Heart right ventricle (tissue), 16 donors: Measurements from ENCODE around the gene WNT3. TPM values are rescaled to one million over a fixed set of nuclear protein-coding genes. Genes with fewer than 3 reads are reported as not detected.

Experiments used
- ATAC-seq, 8 donors: fragments of 200-7000 bp; cut with Tn5 transposase; one replicate each; pipeline ENCODE4 v1.9.1; 2020; ENCODE audit warnings: mild to moderate bottlenecking in 8 of 8, moderate library complexity in 8 of 8, moderate number of reproducible peaks in 1 of 8
- DNase-seq, 2 donors: peaks; one replicate each; pipeline ENCODE4 v3.0.0-alpha.2; 2020
- H3K27ac ChIP-seq, 10 donors: fragments of 200-600 bp; sonication (generic) in 2 of 10; one replicate each; pipeline versions ENCODE4 v1.5.0 to v1.8.0; 2020 to 2022; ENCODE audit warnings: mild to moderate bottlenecking in 3 of 10
- H3K27me3 ChIP-seq, 7 donors: fragments of 200-600 bp; one replicate each; pipeline ENCODE4 v1.8.0; 2021 to 2022; ENCODE audit warnings: mild to moderate bottlenecking in 2 of 7
- H3K36me3 ChIP-seq, 9 donors: fragments of 200-600 bp; sonication (generic) in 1 of 9; one replicate each; pipeline versions ENCODE4 v1.5.0 to v1.8.0; 2020 to 2022; ENCODE audit warnings: mild to moderate bottlenecking in 2 of 9
- H3K4me1 ChIP-seq, 9 donors: fragments of 200-600 bp; sonication (generic) in 1 of 9; one replicate each; pipeline versions ENCODE4 v1.5.0 to v1.8.0; 2020 to 2022; ENCODE audit warnings: mild to moderate bottlenecking in 4 of 9
- H3K4me3 ChIP-seq, 10 donors: fragments of 200-600 bp; sonication (generic) in 2 of 10; one replicate each; pipeline versions ENCODE4 v1.5.0 to v1.8.0; 2020 to 2022; ENCODE audit warnings: mild to moderate bottlenecking in 7 of 10, moderate library complexity in 2 of 10
- H3K9me3 ChIP-seq, 11 donors: fragments of 200-600 bp in 10 of 11; sonication (generic) in 2 of 11; one replicate each; pipeline versions ENCODE4 v1.5.0 to v1.8.0; 2013 to 2022; ENCODE audit warnings: mild to moderate bottlenecking in 2 of 11, control low read depth in 1 of 11, moderate library complexity in 1 of 11
- CTCF ChIP-seq, 9 donors: fragments of 200-600 bp; sonication (generic) in 2 of 9; IDR thresholded peaks; one replicate each; pipeline versions ENCODE4 v1.5.0 to v1.8.0; 2021 to 2022; ENCODE audit warnings: antibody characterized with exemption in 9 of 9, mild to moderate bottlenecking in 5 of 9, moderate library complexity in 1 of 9
- WGBS, 2 donors: extraction: QIAGEN DNeasy Blood & Tissue Kit; methylation state at CpG; one replicate each; pipeline ENCODE4 v1.1.7; 2013; ENCODE audit warnings: inconsistent platforms in 1 of 2; 5-methylcytosine and 5-hydroxymethylcytosine counted together
- intact Hi-C, 10 donors: fragments of 100-400 bp; cut with DNase I; formaldehyde crosslinking; loops; one replicate each; pipeline versions ENCODE4 v1.11.1 to v1.14.2; 2022
- polyA plus RNA-seq, 2 donors: library from polyadenylated mRNA; stranded (reverse); fragments of 200-250 nt; gene quantifications; one replicate each; pipeline ENCODE4 v1.2.3, GENCODE V29; 2013
- total RNA-seq, 10 donors: library from RNA; stranded (reverse); fragmentation: NEBNext Ultra II Directional in 3 of 10; extraction: Animal tissue kit (Norgen Biotek cat#: 25700) in 3 of 10; gene quantifications; one replicate each; pipeline versions ENCODE4 v1.2.1 to v1.2.4, GENCODE V29; 2021 to 2023
- donor health status: Arrhythmogenic right ventricular cardiomyopathy.
- donor health status: ischemic (EF 13 %, LVEDD 7.1; RV severe dilation, severe dysfunction).
- donor health status: healthy with polysubstance abuse.
- donor health status: DM: no; HTN: yes; CAD: no.
- donor health status: DM: no; HTN: no; CAD: no.
- donor health status: ischemic (EF 25% LVEDD 6.9; RV normal size, moderate dysfunction).
- donor health status: ischemic (EF 25% LVEDD 5.7; RV mildly dilated, moderate dysfunction).
- donor health status: healthy.
- donor health status: DM: yes; HTN: yes; CAD: no.
- donor health status: Ischemic cardiomyopathy.
- donor health status: ischemic (EF 35%, LVEDD 5.7; RV mildly dilated, moderate dysfunction).
- donor health status: nonischemic (EF 11% LVEDD 7.7; RV severe dilation, severe dysfunction).
- donor health status: DM: yes; HTN: yes; CAD: no.
- donor health status: PGD.
- donor health status: ischemic (EF 29% LVEDD 5.4; RV normal size, mild dysfunction).
- donor health status: nonischemic (EF 23%, LVEDD 6.1; RV moderate dilation, normal function).

WNT3 gene
- total and polyA plus RNA-seq, 12 donors, result 0.66 to 3.7 (median 1.2) TPM

GRCh38 chr17:46720408-46720807 lies 98.1 kb downstream of the WNT3 start:
- H3K36me3 ChIP-seq, result peaks cover 0 to 54% (median 9%) of the 10 kb centered on the region in 9 donors
- ATAC-seq (no peak), DNase-seq (no peak)
- no peak overlapping the region for H3K4me3 ChIP-seq
- H3K27me3 ChIP-seq, result no peaks in the 10 kb centered on the region
- 35 to 37% methylated on average over 5 of the region's 5 CpGs for WGBS, 2 donors
- no peak for TF ChIP-seq CTCF (IDR thresholded peaks at IDR 0.05)
- H3K27ac ChIP-seq, result no peak overlapping the region
- peaks cover 0 to 15% (median 10%) of the 10 kb centered on the region in 9 donors for H3K4me1 ChIP-seq
- intact Hi-C loops, result loop anchor here in 2 of 10 donors (10.0 kb wide), 2 partner anchors 74 to 94 kb away; partner anchors contain the start of gene WNT3 (in 1 of the 2)
- H3K9me3 ChIP-seq, result no peaks in the 10 kb centered on the region

- 52 to 66% methylated on average over 3 of the region's 3 CpGs for WGBS, 2 donors
- peaks cover 0 to 55% (median 9%) of the 10 kb centered on the region in 9 donors for H3K36me3 ChIP-seq
- no peak overlapping the region for H3K27ac ChIP-seq
- no peak for DNase-seq
- no peaks in the 10 kb centered on the region for H3K27me3 ChIP-seq
- no peak for TF ChIP-seq CTCF (IDR thresholded peaks at IDR 0.05)
- H3K9me3 ChIP-seq, result no peaks in the 10 kb centered on the region
- intact Hi-C loops, result loop anchor here in 2 of 10 donors (10.0 kb wide), 2 partner anchors 75 to 95 kb away; partner anchors contain the start of gene WNT3 (in 1 of the 2)
- H3K4me3 ChIP-seq, result no peak overlapping the region
- no peak for ATAC-seq
- peaks cover 0 to 15% (median 10%) of the 10 kb centered on the region in 9 donors for H3K4me1 ChIP-seq
These were observed 98.6 kb downstream of the WNT3 start for GRCh38 chr17:46719891-46720290.

GRCh38 chr17:46717999-46718398 lies 100.5 kb downstream of the WNT3 start:
- Histone ChIP-seq H3K4me3 (no peak overlapping the region), H3K27ac (no peak overlapping the region), H3K9me3 (no peaks in the 10 kb centered on the region), H3K27me3 (no peaks in the 10 kb centered on the region), H3K36me3 (peaks cover 0 to 61% (median 12%) of the 10 kb centered on the region in 9 donors), H3K4me1 (peaks cover 0 to 15% (median 10%) of the 10 kb centered on the region in 9 donors)
- intact Hi-C loops, result no loop called here
- no peak for TF ChIP-seq CTCF (IDR thresholded peaks at IDR 0.05)
- DNase-seq (no peak), ATAC-seq (no peak)
- 95% methylated on average over 4 of the region's 4 CpGs for WGBS, 2 donors

Other genes with a start within 250 kb of the WNT3 start
- gene ARL17A, start 239.0 kb downstream of the WNT3 start, total RNA-seq, result 10 to 100 TPM in 2 of 10 donors, 1 to 10 TPM in 8; 5.5 to 13.0 (median 7.7) TPM
- 1 to 10 TPM; 1.8 to 6.0 TPM for gene ARL17A, start 239.0 kb downstream of the WNT3 start, polyA plus RNA-seq
- gene NSF, start 228.0 kb downstream of the WNT3 start, total RNA-seq, result 10 to 100 TPM; 13.0 to 28.0 (median 21.3) TPM
- 10 to 100 TPM in 1 of 2 donors, 1 to 10 TPM in 1; 4.5 to 15.1 TPM for gene NSF, start 228.0 kb downstream of the WNT3 start, polyA plus RNA-seq
- 1 to 10 TPM in 1 of 10 donors, under 1 TPM in 9; 0.18 to 2.4 (median 0.35) TPM for gene WNT9B, start 32.9 kb upstream of the WNT3 start, total RNA-seq
- gene WNT9B, start 32.9 kb upstream of the WNT3 start, polyA plus RNA-seq, result under 1 TPM; 0.19 to 0.51 TPM
- gene GOSR2, start 104.5 kb upstream of the WNT3 start, total RNA-seq, result 10 to 100 TPM; 33.3 to 47.3 (median 40.0) TPM
- gene GOSR2, start 104.5 kb upstream of the WNT3 start, polyA plus RNA-seq, result 10 to 100 TPM; 20.3 to 44.4 TPM
- gene RPRML, start 160.6 kb upstream of the WNT3 start, total RNA-seq, result under 1 TPM in 1 of 10 donors, not detected in 9; 0.37 TPM
- gene RPRML, start 160.6 kb upstream of the WNT3 start, polyA plus RNA-seq, result under 1 TPM in 1 of 2 donors, not detected in 1; 0.38 TPM